ENCODE measurements around the gene A2M.
"Not testable (repeated sequence)": the region's sequence is repeated elsewhere in the genome, so short reads cannot be mapped to it uniquely, and the experiment has no call there.

- TF ChIP-seq POLR2A (IDR thresholded peaks at IDR 0.05); CTCF (IDR thresholded peaks at IDR 0.05 in 4 of 5, conservative IDR thresholded peaks at IDR 0.05 in 1 of 5): not testable (repeated sequence)
Observed at GRCh38 chr12:9139588-9140290, 24.0 kb upstream of the A2M start.
